Naive B cell (primary cell): ENCODE data around the gene GORASP1. TPM values are rescaled to one million over a fixed set of nuclear protein-coding genes. Genes with fewer than 3 reads are reported as not detected.
A peak's percentile ranks its signal among the peaks of the same experiment; 100 is the strongest.

Experiments
- ATAC-seq, 2 donors: fragments of 150-1000 bp; cut with Tn5 transposase; 2 replicates each; pipeline ENCODE4 v1.10.0; 2021; ENCODE audit warnings: low read depth in 2 of 2, mild to moderate bottlenecking in 2 of 2, moderate library complexity in 2 of 2
- DNase-seq: peaks from one replicate; pipeline ENCODE4 v3.0.0; 2022
- H3K27ac Mint-ChIP-seq, 6 donors: one replicate each; pipeline ENCODE4 v1.8.0; 2020 to 2022; ENCODE audit warnings: mild to moderate bottlenecking in 6 of 6, mixed read lengths in 6 of 6, moderate library complexity in 5 of 6, inconsistent platforms in 2 of 6
- H3K27me3 Mint-ChIP-seq, 3 donors: one replicate each; pipeline ENCODE4 v1.8.0; 2021 to 2022; ENCODE audit warnings: mixed read lengths in 3 of 3, mild to moderate bottlenecking in 1 of 3
- H3K36me3 Mint-ChIP-seq, 2 donors: one replicate each; pipeline ENCODE4 v1.8.0; 2020 to 2022; ENCODE audit warnings: mixed read lengths in 2 of 2, inconsistent platforms in 1 of 2, mild to moderate bottlenecking in 1 of 2
- H3K4me1 Mint-ChIP-seq, 3 donors: one replicate each; pipeline ENCODE4 v1.8.0; 2020 to 2022; ENCODE audit warnings: mixed read lengths in 3 of 3, inconsistent platforms in 1 of 3, mild to moderate bottlenecking in 1 of 3, moderate library complexity in 1 of 3
- H3K4me3 Mint-ChIP-seq, 8 donors: one replicate each; pipeline ENCODE4 v1.8.0; 2020 to 2022; ENCODE audit warnings: mild to moderate bottlenecking in 8 of 8, mixed read lengths in 8 of 8, moderate library complexity in 8 of 8, inconsistent platforms in 2 of 8
- H3K9me3 Mint-ChIP-seq, 7 donors: one replicate each; pipeline ENCODE4 v1.8.0; 2020 to 2022; ENCODE audit warnings: mixed read lengths in 7 of 7, mild to moderate bottlenecking in 5 of 7, inconsistent platforms in 2 of 7, moderate library complexity in 1 of 7
- polyA plus RNA-seq, 6 donors: library from polyadenylated mRNA; unstranded; fragments of 300-500 nt; fragmentation: Illumina TruSeq; gene quantifications; one replicate each; pipeline ENCODE4 v1.2.3, GENCODE V29; 2021; ENCODE audit warnings: low read depth in 6 of 6

GORASP1 gene
- polyA plus RNA-seq, 6 donors from 2014 or later: 19.7 to 36.7 (median 27.2) TPM

DNA sequence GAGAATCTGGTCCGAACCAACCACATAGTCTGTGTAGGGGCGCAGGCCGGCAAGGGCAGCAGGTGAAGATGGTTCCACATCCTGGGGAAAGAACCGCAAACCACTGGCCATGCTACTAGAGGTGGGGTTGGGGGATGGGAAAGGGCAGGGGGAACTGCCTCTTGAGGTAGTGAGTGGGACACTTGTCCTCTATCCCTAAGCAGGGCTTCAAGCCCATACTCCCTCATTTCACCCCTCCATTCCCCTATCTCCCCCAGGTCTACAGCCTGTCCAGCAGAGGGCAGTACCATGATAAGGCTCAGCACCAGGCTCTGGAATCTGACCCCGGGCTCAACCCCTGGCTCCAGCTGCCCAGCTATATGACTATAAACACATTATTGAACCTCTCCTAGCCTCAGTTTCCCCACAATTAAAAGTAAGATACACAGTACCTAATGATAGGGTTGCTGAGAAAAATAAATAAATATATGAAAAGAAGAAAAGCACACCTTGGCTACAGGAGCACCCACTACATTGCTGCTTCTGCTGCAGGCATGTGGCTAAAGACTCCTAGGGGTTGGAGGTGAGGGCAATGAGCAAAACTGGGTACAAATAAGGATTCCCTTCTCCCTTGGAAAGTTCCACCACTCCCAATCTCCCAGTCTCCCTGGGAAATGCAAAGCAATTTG is 6.3 kb downstream of the GORASP1 start:
- Mint-ChIP-seq H3K4me3 (peak overlapping the region in 2 of 8 donors; percentile 5 to 19), H3K9me3 (no peaks in the 10 kb centered on the region), H3K4me1 (peaks cover 45 to 50% (median 49%) of the 10 kb centered on the region in 3 donors), H3K36me3 (no peaks in the 10 kb centered on the region), H3K27me3 (no peaks in the 10 kb centered on the region), H3K27ac (peak overlapping the region; percentile 10 to 84 (median 50))
- DNase-seq (peak; percentile 42), ATAC-seq (peak; percentile 77 to 84)

DNA sequence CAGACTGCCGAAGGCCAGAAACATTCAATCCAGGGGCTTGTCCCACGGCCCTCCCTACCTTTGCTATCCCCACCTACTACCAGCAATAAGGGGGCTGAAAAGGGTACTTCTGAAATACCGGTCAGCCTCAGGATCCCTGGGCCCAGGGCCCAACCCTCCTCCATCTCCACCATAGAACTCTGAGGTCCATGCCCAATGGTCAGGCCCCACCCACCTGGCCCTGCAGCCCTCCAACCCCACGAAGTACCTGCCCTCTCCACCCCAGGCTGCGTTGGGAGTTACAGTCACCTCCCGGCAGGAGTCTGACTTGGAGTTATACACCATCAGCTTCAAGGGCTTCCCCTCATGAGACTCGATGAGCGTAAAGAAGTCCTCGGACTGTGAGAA is 6.9 kb downstream of the GORASP1 start:
- ATAC-seq (no peak), DNase-seq (no peak)
- H3K9me3 Mint-ChIP-seq: no peaks in the 10 kb centered on the region
- H3K4me3 Mint-ChIP-seq: no peak overlapping the region
- H3K36me3 Mint-ChIP-seq: no peaks in the 10 kb centered on the region
- H3K27me3 Mint-ChIP-seq: no peaks in the 10 kb centered on the region
- H3K27ac Mint-ChIP-seq: peak overlapping the region in 3 of 6 donors; percentile 38 to 84 (median 44)
- peaks cover 38 to 43% (median 42%) of the 10 kb centered on the region in 3 donors for H3K4me1 Mint-ChIP-seq

DNA sequence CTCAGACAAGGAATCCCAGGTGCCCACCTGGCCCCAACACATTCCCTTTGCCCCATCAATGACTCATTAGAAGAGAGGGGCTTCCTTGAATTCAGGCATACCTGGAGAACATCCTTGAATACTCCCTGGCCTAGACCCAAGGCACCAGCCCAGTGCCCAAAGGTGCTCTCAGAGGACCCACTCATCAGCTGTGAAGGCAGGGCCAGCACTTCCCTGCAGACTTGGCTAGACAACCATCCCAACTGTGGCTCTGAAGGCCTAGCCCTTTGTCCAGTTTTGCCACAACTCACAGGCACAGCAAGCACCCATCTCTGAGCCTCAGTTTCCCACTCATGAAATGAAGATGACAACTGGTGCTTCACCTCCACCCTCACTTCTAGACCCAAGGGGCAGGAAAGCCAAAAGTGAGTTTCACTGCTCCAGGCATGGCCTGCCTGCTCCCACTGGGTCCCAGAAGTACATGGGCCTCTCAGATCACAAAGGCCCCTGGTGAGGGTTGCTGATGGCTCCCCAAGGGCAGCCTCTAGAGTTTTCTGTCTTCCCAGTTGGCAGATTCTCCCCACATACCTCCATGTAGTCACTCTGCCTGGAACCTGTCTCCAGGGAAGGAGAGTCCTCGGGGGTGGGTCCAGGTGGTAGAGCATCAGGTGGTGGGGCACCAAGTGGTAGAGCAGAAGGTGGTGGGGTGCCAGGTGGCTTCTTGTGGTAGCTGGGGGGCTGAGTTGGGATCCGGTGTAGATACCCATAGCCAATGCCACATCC is 7.5 kb downstream of the GORASP1 start:
- no peak for ATAC-seq
- DNase-seq: no peak
- Mint-ChIP-seq H3K36me3 (peaks cover 0 to 3% of the 10 kb centered on the region in 2 donors), H3K27me3 (no peaks in the 10 kb centered on the region), H3K9me3 (no peaks in the 10 kb centered on the region), H3K4me3 (no peak overlapping the region), H3K4me1 (peaks cover 32 to 38% (median 36%) of the 10 kb centered on the region in 3 donors), H3K27ac (peak overlapping the region in 5 of 6 donors; percentile 19 to 84 (median 42))

DNA sequence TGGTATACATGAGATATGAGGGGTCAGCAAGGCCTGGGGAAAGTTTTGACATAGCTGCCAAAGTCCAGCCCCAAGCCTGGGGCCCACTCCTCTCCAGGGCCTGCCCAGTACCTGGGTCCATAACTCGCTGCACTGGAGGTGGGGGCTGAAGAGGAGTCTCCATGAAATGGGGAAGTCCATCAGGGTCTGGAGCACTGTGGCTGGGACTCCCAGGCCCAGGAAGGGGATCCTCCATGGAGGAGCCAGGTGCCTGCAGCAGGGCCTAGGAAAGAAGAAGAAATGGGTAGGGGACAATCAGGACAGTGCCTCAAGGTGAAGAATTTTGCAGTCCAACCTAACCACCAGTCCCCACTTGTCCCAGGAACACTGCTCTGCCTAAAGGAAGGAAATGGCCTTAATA is 8.2 kb downstream of the GORASP1 start:
- no peak for ATAC-seq
- no peak for DNase-seq
- H3K36me3 Mint-ChIP-seq: peaks cover under 1 to 9% of the 10 kb centered on the region in 2 donors
- no peak overlapping the region for H3K4me3 Mint-ChIP-seq
- H3K4me1 Mint-ChIP-seq: peaks cover 30 to 34% (median 31%) of the 10 kb centered on the region in 3 donors
- H3K9me3 Mint-ChIP-seq: no peaks in the 10 kb centered on the region
- no peaks in the 10 kb centered on the region for H3K27me3 Mint-ChIP-seq
- H3K27ac Mint-ChIP-seq: peak overlapping the region in 3 of 6 donors; percentile 41 to 66 (median 65)

DNA sequence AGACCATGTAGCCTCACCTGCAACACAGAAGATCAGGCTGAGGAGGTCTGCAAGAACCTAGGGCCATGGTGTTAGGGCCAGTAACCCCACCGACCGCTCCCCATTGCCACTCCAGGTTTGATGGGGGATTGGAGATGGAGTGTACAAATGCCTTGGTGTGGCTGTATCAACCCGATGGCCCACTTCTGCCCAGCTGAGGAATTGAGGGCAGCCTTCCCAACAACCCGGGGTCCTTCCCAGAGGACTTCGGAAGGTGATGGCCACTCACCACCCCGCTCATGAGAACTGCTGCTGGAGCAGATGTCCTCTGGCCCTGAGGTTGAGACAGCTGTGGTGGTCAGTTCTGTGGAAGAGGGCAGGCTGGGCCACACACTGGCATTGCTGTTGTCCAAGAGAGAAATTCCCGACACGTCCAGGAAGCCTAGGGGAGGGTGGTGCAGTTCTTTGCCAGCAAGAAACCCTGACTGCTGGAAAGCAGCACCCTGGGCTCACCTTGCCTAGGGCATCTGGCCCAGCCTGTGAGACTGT is 8.9 kb downstream of the GORASP1 start:
- Mint-ChIP-seq H3K27me3 (no peaks in the 10 kb centered on the region), H3K36me3 (peaks cover 8 to 16% of the 10 kb centered on the region in 2 donors), H3K9me3 (no peaks in the 10 kb centered on the region), H3K4me1 (peaks cover 25 to 27% (median 27%) of the 10 kb centered on the region in 3 donors), H3K27ac (peak overlapping the region in 1 of 6 donors; percentile 73), H3K4me3 (no peak overlapping the region)
- no peak for ATAC-seq
- no peak for DNase-seq

DNA sequence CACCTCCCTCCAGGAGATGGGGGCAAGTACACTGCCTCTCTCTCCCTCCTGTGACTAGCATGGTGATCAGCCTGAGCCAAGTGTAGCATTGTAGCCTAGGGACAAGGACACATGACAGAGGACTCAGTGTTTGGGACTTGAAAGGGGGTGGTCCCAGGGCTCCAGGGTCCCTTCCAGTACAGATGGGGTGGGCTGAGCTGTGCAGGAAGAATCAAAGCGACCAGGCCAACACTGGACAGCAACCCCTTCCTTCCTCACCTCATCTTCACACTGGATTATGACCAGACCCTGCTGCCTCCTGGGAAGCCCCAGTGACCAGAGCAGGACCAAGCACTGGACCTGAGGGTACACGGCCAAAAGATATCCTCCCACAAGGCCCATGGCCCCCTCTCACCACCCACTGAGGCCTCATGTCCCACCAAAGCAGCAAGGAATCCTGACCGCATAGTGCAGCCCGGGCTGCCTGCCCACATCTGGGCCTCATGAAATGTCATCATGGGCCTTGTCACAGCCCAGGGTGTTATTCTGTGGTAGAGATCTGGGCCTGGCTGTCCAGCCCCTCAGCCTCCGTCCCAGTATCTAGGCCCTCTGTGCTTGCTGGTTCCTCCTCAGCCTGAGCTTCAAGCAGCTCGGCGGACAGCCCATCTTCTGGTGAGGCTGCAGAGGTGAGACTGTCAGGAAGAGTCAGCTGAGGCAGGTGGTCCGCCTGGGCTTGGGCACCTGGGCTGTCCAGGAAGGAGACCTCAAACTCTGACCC is 9.5 kb downstream of the GORASP1 start:
- DNase-seq: no peak

DNA sequence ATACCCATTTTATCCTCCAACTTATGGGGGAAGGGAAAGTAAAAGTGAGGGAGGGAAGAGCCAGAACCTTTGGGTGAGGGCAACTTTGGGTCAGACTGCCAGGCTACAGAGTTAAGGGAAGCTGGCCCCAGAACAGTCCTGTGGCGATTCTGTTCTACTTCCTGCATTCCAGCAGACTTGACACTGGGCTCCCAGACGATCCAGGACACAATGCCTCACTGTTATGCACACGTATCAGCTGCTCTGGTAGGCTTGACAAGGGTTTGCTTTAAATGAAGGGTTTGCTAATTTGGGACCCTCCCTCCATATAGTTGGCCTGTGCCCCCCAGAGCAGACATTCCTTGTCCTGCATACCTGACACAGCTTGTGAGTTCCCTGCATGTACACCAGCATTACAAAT is 10.7 kb downstream of the GORASP1 start:
- ATAC-seq: no peak

More for the DNA sequence above, 9.5 kb downstream of the GORASP1 start:
- peak overlapping the region in 1 of 6 donors; percentile 68 for H3K27ac Mint-ChIP-seq
- H3K27me3 Mint-ChIP-seq: no peaks in the 10 kb centered on the region
- peak overlapping the region in 1 of 8 donors; percentile 32 for H3K4me3 Mint-ChIP-seq
- H3K9me3 Mint-ChIP-seq: no peaks in the 10 kb centered on the region
- no peak for ATAC-seq
- peaks cover 8 to 18% of the 10 kb centered on the region in 2 donors for H3K36me3 Mint-ChIP-seq
- peaks cover 18 to 23% (median 20%) of the 10 kb centered on the region in 3 donors for H3K4me1 Mint-ChIP-seq

DNA sequence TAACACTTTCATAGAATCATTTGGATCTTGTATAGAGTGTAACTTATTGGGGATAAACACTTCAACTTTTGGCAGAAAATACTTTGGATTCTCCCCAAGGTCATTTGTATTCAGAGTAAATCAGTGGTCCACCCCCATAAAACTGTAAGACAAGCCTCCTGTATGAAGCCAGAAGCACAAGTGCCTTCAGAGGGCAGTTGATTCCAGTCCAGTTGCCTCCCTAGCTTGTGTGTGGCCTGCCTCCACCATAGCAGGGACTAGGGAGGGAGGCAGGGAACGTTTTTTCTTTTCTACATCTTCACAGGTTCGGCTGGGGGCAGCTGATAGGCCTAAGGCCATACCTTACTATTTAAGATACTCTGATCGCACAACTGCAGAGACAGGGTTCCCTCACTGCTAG is 11.6 kb downstream of the GORASP1 start:
- no peak overlapping the region for H3K4me3 Mint-ChIP-seq
- ATAC-seq (no peak), DNase-seq (no peak)
- no peak overlapping the region for H3K27ac Mint-ChIP-seq
- H3K36me3 Mint-ChIP-seq: peaks cover 13 to 25% of the 10 kb centered on the region in 2 donors
- H3K4me1 Mint-ChIP-seq: peaks cover 0 to 4% (median 3%) of the 10 kb centered on the region in 3 donors
- H3K9me3 Mint-ChIP-seq: no peaks in the 10 kb centered on the region
- H3K27me3 Mint-ChIP-seq: no peaks in the 10 kb centered on the region

More for the DNA sequence above, 10.7 kb downstream of the GORASP1 start:
- Mint-ChIP-seq H3K36me3 (peaks cover 13 to 25% of the 10 kb centered on the region in 2 donors), H3K4me3 (no peak overlapping the region), H3K27ac (peak overlapping the region in 3 of 6 donors; percentile 22 to 68 (median 54)), H3K4me1 (peaks cover 8 to 12% (median 10%) of the 10 kb centered on the region in 3 donors), H3K27me3 (no peaks in the 10 kb centered on the region), H3K9me3 (no peaks in the 10 kb centered on the region)
- DNase-seq: no peak

DNA sequence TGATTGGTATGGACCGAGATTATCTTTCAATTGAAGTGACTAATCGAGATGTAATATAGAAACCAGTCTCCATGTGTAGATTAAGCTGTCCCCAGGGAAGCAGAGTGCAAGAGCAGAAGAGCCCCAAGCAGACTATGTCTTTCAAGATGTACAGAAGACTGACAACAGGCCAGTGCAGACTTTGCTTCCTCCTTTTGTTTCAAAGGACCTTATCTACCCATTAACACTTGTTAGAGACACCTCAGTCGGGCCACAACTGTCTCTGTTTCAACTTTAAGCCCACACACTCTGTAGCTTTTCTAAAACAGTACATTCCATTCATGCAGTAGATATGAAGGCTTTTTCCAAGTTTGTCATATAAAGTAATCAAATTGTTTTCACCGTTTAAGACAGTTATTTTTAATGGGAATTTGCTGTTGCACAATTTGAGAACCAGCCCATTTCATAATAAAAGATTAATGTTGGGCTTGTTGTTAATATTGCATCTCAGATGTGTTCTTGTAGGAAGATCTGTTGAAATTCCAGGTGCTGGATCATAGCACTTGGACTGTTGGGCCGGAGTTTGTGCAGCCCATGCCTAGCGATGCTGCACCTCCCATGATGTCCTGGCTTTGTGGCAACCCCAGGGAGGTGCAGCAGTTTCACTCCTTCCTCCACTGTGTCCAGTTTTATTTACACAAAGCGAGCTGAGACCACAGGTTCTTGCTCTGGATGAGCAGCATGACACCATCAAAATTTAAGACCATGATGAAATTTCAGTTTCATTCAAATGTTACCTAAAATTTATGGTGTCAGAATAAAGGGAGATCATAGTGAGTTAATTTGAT is 12.4 kb downstream of the GORASP1 start:
- Mint-ChIP-seq H3K27ac (peak overlapping the region in 5 of 6 donors; percentile 28 to 67 (median 42)), H3K36me3 (peaks cover 13 to 25% of the 10 kb centered on the region in 2 donors), H3K27me3 (no peaks in the 10 kb centered on the region), H3K4me3 (no peak overlapping the region), H3K9me3 (no peaks in the 10 kb centered on the region), H3K4me1 (no peaks in the 10 kb centered on the region)
- ATAC-seq (no peak), DNase-seq (no peak)

DNA sequence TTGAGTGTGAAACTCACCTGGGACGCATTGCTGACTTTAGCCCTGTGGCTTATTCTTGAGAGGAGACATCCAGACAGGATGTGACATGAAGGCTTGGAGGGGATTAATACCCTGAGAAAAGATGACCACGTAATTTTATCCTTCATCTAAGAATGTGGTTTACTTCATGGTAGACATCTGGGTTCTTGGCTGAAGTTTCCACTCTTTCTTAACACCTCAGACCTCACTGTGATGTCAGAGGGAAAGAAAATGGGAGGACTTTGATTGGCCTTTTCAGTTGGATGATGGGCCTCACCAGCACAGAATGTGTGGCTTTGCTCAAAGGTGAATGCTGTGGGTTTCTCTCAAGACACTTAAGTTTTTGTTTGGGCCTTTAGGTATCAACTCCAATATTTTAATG is 16.5 kb downstream of the GORASP1 start:
- Mint-ChIP-seq H3K4me3 (no peak overlapping the region), H3K27me3 (no peaks in the 10 kb centered on the region), H3K9me3 (no peaks in the 10 kb centered on the region), H3K36me3 (peaks cover 30 to 33% of the 10 kb centered on the region in 2 donors), H3K27ac (no peak overlapping the region), H3K4me1 (peaks cover 13 to 15% (median 14%) of the 10 kb centered on the region in 3 donors)
- no peak for ATAC-seq
- no peak for DNase-seq

DNA sequence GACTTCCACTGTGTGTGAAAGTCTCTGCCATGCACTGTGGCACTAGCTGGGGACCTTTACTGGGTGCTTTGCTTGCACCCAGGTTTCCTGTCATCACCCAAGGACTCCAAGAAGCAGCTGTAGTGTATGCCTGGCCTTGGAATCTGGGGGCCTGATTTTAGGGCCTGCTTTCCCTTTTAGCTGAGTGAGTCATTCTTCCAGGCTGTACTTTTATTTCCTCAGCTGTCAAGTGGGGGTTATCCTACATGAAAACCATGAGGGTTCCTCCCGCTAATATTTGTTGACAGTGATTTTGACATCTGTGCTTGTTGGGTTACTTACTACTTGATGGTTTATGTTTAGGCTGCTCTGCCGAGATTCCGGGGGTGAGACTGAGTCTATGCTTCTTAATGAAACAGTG is 18.5 kb downstream of the GORASP1 start:
- Mint-ChIP-seq H3K36me3 (peaks cover 21 to 26% of the 10 kb centered on the region in 2 donors), H3K4me1 (peaks cover 16 to 22% (median 17%) of the 10 kb centered on the region in 3 donors), H3K27ac (peak overlapping the region in 1 of 6 donors; percentile 49), H3K27me3 (no peaks in the 10 kb centered on the region), H3K9me3 (no peaks in the 10 kb centered on the region), H3K4me3 (no peak overlapping the region)
- ATAC-seq (no peak), DNase-seq (no peak)

DNA sequence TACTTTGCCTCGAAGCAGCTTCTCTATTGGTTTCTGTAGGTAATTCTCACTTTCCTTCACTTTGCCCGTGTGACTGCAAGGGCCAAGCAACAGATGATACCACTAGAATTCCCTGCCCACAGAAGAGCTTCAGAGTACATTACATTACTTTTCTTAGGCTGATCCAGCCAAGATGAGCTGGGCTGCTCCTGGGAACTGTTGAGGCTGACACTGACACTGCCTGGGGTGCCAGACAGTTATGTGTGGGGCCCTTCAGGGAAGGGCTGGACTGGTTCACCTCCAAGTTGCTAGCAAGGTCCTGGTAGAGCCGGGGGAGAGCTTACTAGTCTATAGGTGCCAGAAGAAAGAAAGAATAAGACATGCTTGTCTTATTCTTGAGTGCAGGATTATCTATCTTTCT is 19.0 kb downstream of the GORASP1 start:
- peaks cover 16 to 22% (median 18%) of the 10 kb centered on the region in 3 donors for H3K4me1 Mint-ChIP-seq
- H3K9me3 Mint-ChIP-seq: no peaks in the 10 kb centered on the region
- peak overlapping the region in 1 of 6 donors; percentile 86 for H3K27ac Mint-ChIP-seq
- H3K36me3 Mint-ChIP-seq: peaks cover 19 to 22% of the 10 kb centered on the region in 2 donors
- ATAC-seq (no peak), DNase-seq (no peak)
- H3K27me3 Mint-ChIP-seq: no peaks in the 10 kb centered on the region
- no peak overlapping the region for H3K4me3 Mint-ChIP-seq
